PC-9 (cell line): Measurements from ENCODE around the gene RNF144A. TPM values are rescaled to one million over a fixed set of nuclear protein-coding genes. Genes with fewer than 3 reads are reported as not detected.

Experiments used
- BruUV-seq: library from RNA; stranded (reverse); fragments of 400-500 nt; replicated peaks from 2 replicates; lab custom pipeline; 2021; lab: Mats Ljungman, UMichigan
- CTCF ChIA-PET: fragments of 300-600 bp; sonication (Branson Sonifier 250); formaldehyde crosslinking; loops from one replicate; lab custom pipeline; 2022; ENCODE audit warnings: antibody characterized with exemption; lab: Charles Lee
- POLR2A ChIA-PET: fragments of 300-600 bp; sonication (Branson Sonifier 250); formaldehyde crosslinking; loops from one replicate; lab custom pipeline; 2022; ENCODE audit warnings: antibody characterized with exemption; ENCODE audit not compliant: unreplicated experiment; lab: Charles Lee
- DNase-seq, 2 experiments: peaks; one replicate each; pipeline versions ENCODE4 v3.0.0 to v3.0.0-alpha.2; 2015 to 2022; ENCODE audit warnings: mixed read lengths in 1 of 2
- H2AFZ ChIP-seq: fragments of 200-600 bp; sonication (generic); 2 replicates; pipeline ENCODE4 v1.8.1; 2017; ENCODE audit warnings: antibody characterized with exemption
- H3F3A ChIP-seq: fragments of 200-600 bp; sonication (generic); 2 replicates; pipeline ENCODE4 v1.8.1; 2017; ENCODE audit warnings: antibody characterized with exemption, mild to moderate bottlenecking, low read depth; ENCODE audit not compliant: insufficient read depth
- H3K27ac ChIP-seq: fragments of 200-600 bp; sonication (generic); 2 replicates; pipeline ENCODE4 v1.6.1; 2016; ENCODE audit warnings: mixed run types
- H3K27me3 ChIP-seq: fragments of 200-600 bp; sonication (generic); 2 replicates; pipeline ENCODE4 v1.6.1; 2016; ENCODE audit warnings: low read depth, mixed run types; ENCODE audit not compliant: insufficient read depth
- H3K36me3 ChIP-seq: fragments of 200-600 bp; sonication (generic); 2 replicates; pipeline ENCODE4 v1.6.1; 2016; ENCODE audit warnings: low read depth, mixed run types
- H3K4me1 ChIP-seq: fragments of 200-600 bp; sonication (generic); replicated peaks from 2 replicates; pipeline ENCODE4 v1.6.1; 2016; ENCODE audit warnings: mixed run types; ENCODE audit not compliant: insufficient read depth
- H3K4me2 ChIP-seq: fragments of 200-600 bp; sonication (generic); 2 replicates; pipeline ENCODE4 v1.6.1; 2017; ENCODE audit warnings: mixed run types
- H3K4me3 ChIP-seq: fragments of 200-600 bp; sonication (generic); 2 replicates; pipeline ENCODE4 v1.6.1; 2016; ENCODE audit warnings: mixed run types
- H3K79me2 ChIP-seq: fragments of 200-600 bp; sonication (generic); 2 replicates; pipeline ENCODE4 v1.6.1; 2017; ENCODE audit warnings: low read depth, mixed run types
- H3K9me2 ChIP-seq: fragments of 200-600 bp; sonication (generic); 2 replicates; pipeline ENCODE4 v1.8.1; 2017; ENCODE audit warnings: mild to moderate bottlenecking; ENCODE audit not compliant: insufficient read depth
- H3K9me3 ChIP-seq: fragments of 200-600 bp; sonication (generic); 2 replicates; pipeline ENCODE4 v1.8.1; 2016; ENCODE audit warnings: low read depth; ENCODE audit not compliant: insufficient read depth
- H4K20me1 ChIP-seq: fragments of 200-600 bp; sonication (generic); 2 replicates; pipeline ENCODE4 v1.8.1; 2017; ENCODE audit not compliant: insufficient read depth
- CTCF ChIP-seq: fragments of 200-600 bp; sonication (generic); conservative IDR thresholded peaks from 2 replicates; pipeline ENCODE4 v1.6.1; 2017; ENCODE audit warnings: mixed run types, antibody characterized with exemption, mild to moderate bottlenecking, moderate library complexity
- EZH2 ChIP-seq: fragments of 200-600 bp; sonication (generic); IDR thresholded peaks from 2 replicates; pipeline ENCODE4 v1.8.0; 2017; ENCODE audit warnings: antibody characterized with exemption, low read depth
- intact Hi-C: fragments of 100-400 bp; cut with micrococcal nuclease; formaldehyde crosslinking; loops from one replicate; pipeline ENCODE4 v1.10.0; 2022; ENCODE audit not compliant: unreplicated experiment
- total RNA-seq: library from RNA; stranded (reverse); gene quantifications from 2 replicates; pipeline ENCODE4 v1.2.3, GENCODE V29; 2021

The RNF144A gene
- total RNA-seq, 1 experiment from 2014 or later = 0.94 TPM

GRCh38 chr2:7071916-7072556 lies 154.8 kb downstream of the RNF144A start:
- Histone ChIP-seq H4K20me1 (no peaks in the 10 kb centered on the region), H3K4me1 (no peaks in the 10 kb centered on the region), H3K4me2 (no peak overlapping the region), H3K27ac (no peak overlapping the region), H3K27me3 (peaks cover 28% of the 10 kb centered on the region), H3K36me3 (no peaks in the 10 kb centered on the region), H3F3A (no peaks in the 10 kb centered on the region), H3K9me3 (no peaks in the 10 kb centered on the region), H3K79me2 (no peaks in the 10 kb centered on the region), H3K4me3 (no peak overlapping the region), H3K9me2 (no peaks in the 10 kb centered on the region), H2AFZ (no peak overlapping the region)
- ChIA-PET CTCF (no interaction called here), POLR2A (no interaction called here)
- no peak for DNase-seq
- intact Hi-C loops = no loop called here
- TF ChIP-seq EZH2 (no peak), CTCF (no peak)
- no TSS peak for BruUV-seq

GRCh38 chr2:7073901-7074300 lies 156.7 kb downstream of the RNF144A start:
- Histone ChIP-seq H3K79me2 (no peaks in the 10 kb centered on the region), H3K36me3 (no peaks in the 10 kb centered on the region), H3K4me1 (no peaks in the 10 kb centered on the region), H3K4me2 (no peak overlapping the region), H2AFZ (no peak overlapping the region), H4K20me1 (no peaks in the 10 kb centered on the region), H3K27ac (no peak overlapping the region), H3K9me2 (no peaks in the 10 kb centered on the region), H3K4me3 (no peak overlapping the region), H3K9me3 (no peaks in the 10 kb centered on the region), H3F3A (no peaks in the 10 kb centered on the region), H3K27me3 (peaks cover 15% of the 10 kb centered on the region)
- no peak for TF ChIP-seq CTCF
- TF ChIP-seq EZH2 = no peak
- POLR2A ChIA-PET = no interaction called here
- intact Hi-C loops = no loop called here
- BruUV-seq = no TSS peak
- CTCF ChIA-PET = no interaction called here
- DNase-seq = no peak

- Histone ChIP-seq H3K9me3 (no peaks in the 10 kb centered on the region), H3K4me2 (no peak overlapping the region), H3K27me3 (0 out of 2 replicates have a peak, but pooled peaks cover 11% of the 10 kb centered on the region), H3K36me3 (no peaks in the 10 kb centered on the region), H3K4me1 (no peaks in the 10 kb centered on the region), H3F3A (no peaks in the 10 kb centered on the region), H3K9me2 (no peaks in the 10 kb centered on the region), H3K27ac (no peak overlapping the region), H4K20me1 (no peaks in the 10 kb centered on the region), H3K4me3 (no peak overlapping the region), H2AFZ (no peak overlapping the region), H3K79me2 (no peaks in the 10 kb centered on the region)
- ChIA-PET CTCF (no interaction called here), POLR2A (no interaction called here)
- intact Hi-C loops = no loop called here
- no peak for TF ChIP-seq EZH2
- DNase-seq = no peak
- no TSS peak for BruUV-seq
These were observed 158.6 kb downstream of the RNF144A start for GRCh38 chr2:7075834-7076233.
